Measurements from ENCODE around the gene HS1BP3. TPM values are rescaled to one million over a fixed set of nuclear protein-coding genes. Genes with fewer than 3 reads are reported as not detected.

Gene HS1BP3
- total and polyA plus RNA-seq, 9 of the 15 experiments (the other 6 are each of a cell fraction or from before 2014, with no cell fraction given), result 0.41 to 8.3 (median 5.9) TPM

GRCh38 chr2:20585359-20585709, 65.6 kb downstream of the HS1BP3 start:
- Histone ChIP-seq H3K79me2 (ENCODE audit: control insufficient read depth, insufficient read depth, low read length) (no peaks in the 10 kb centered on the region), H3K27me3 (ENCODE audit: control insufficient read depth in 2 of 2, insufficient read depth in 2 of 2, low read length in 2 of 2) (no peaks in the 10 kb centered on the region), H3K4me2 (ENCODE audit: insufficient read depth, low read length) (no peak overlapping the region), H3K36me3 (ENCODE audit: control insufficient read depth, insufficient read depth, low read length) (no peaks in the 10 kb centered on the region), H3K9ac (ENCODE audit: insufficient read depth in 1 of 2, low read depth in 2 of 2, low read length in 2 of 2) (no peak overlapping the region), H2AFZ (ENCODE audit: low read depth, low read length) (peak overlapping the region; percentile 32; the same call in 1 of the 2 replicates), H4K20me1 (replicated peaks; ENCODE audit: control insufficient read depth, insufficient read depth, low read length) (no peaks in the 10 kb centered on the region), H3K4me1 (replicated peaks in 1 of 2; ENCODE audit: control insufficient read depth in 2 of 2, insufficient read depth in 2 of 2, low read length in 2 of 2) (peaks cover 10 to 11% of the 10 kb centered on the region in 2 experiments), H3K9me1 (ENCODE audit: control insufficient read depth, insufficient read depth, low read length) (no peaks in the 10 kb centered on the region), H3K27ac (ENCODE audit: extremely low read depth, low read depth, low read length) (no peak overlapping the region), H3K9me3 (replicated peaks; ENCODE audit: control insufficient read depth, insufficient read depth, low read depth, low read length) (no peaks in the 10 kb centered on the region; the same call in 1 of the 2 replicates), H3K4me3 (no peak overlapping the region)
- FAIRE-seq (no peak), ATAC-seq (no peak), DNase-seq (ENCODE audit: extremely low read depth in 1 of 4, low spot score in 3 of 4) (no peak)
- TF ChIP-seq SMARCE1 (IDR thresholded peaks at IDR 0.05) (no peak), CREB3L1 (IDR thresholded peaks at IDR 0.05; ENCODE audit: borderline replicate concordance, low read depth) (no peak), ZNF263 (CRISPR knock-in tag; IDR thresholded peaks at IDR 0.05; ENCODE audit: borderline replicate concordance) (no peak), UBTF (IDR thresholded peaks at IDR 0.05; ENCODE audit: borderline replicate concordance in 1 of 2, low read depth in 2 of 2, low read length in 2 of 2) (no peak), ZNF175 (CRISPR knock-in tag; IDR thresholded peaks at IDR 0.05; ENCODE audit: low read depth) (no peak), HES1 (IDR thresholded peaks at IDR 0.05; ENCODE audit: low read depth) (no peak), NFE2L1 (tag; IDR thresholded peaks at IDR 0.05; ENCODE audit: borderline replicate concordance, low read depth) (no peak), HNRNPK (IDR thresholded peaks at IDR 0.05; ENCODE audit: low read depth, low read length, poor library complexity, severe bottlenecking) (no peak), NR3C1 (CRISPR knock-in tag; IDR thresholded peaks at IDR 0.05) (no peak), SMAD3 (CRISPR knock-in tag; conservative IDR thresholded peaks at IDR 0.05) (no peak), XRCC3 (IDR thresholded peaks at IDR 0.05) (no peak), SRSF1 (IDR thresholded peaks at IDR 0.05; ENCODE audit: low read depth, low read length) (no peak), TEAD4 (IDR thresholded peaks at IDR 0.05; ENCODE audit: low read length) (no peak), TEAD4 (CRISPR knock-in tag; IDR thresholded peaks at IDR 0.05; ENCODE audit: borderline replicate concordance) (no peak), KDM1A (IDR thresholded peaks at IDR 0.05) (no peak), CEBPZ (IDR thresholded peaks at IDR 0.05; ENCODE audit: borderline replicate concordance, low read depth, low read length) (no peak)
- in situ Hi-C loops (cut with MboI) (no loop called here), intact Hi-C loops (cut with micrococcal nuclease) (no loop called here)
- POLR2A ChIA-PET, result interaction anchor here (0.6 to 1.4 kb wide), 3 partner anchors 8 to 220 kb away, joined by 3 to 5 read pairs (median 4); no protein-coding TSS in a partner anchor
- CTCF ChIA-PET (ENCODE audit: low intra/inter-chr PET ratio), result no interaction called here
- no TSS peak for BruUV-seq (replicated peaks)
- WGBS (ENCODE audit: insufficient coverage, low coverage, missing lambda C conversion rate), result 39% methylated on average over 5 of the region's 5 CpGs
